GM03348 (cell line): ENCODE results near the gene AVP.

ENCODE experiments used
- DNase-seq: peaks from one replicate; pipeline ENCODE4 v3.0.0; 2012; ENCODE audit warnings: low spot score

The AVP gene

GRCh38 chr20:3047486-3048419 is 36.8 kb downstream of the AVP start:
- DNase-seq: no peak

DNA sequence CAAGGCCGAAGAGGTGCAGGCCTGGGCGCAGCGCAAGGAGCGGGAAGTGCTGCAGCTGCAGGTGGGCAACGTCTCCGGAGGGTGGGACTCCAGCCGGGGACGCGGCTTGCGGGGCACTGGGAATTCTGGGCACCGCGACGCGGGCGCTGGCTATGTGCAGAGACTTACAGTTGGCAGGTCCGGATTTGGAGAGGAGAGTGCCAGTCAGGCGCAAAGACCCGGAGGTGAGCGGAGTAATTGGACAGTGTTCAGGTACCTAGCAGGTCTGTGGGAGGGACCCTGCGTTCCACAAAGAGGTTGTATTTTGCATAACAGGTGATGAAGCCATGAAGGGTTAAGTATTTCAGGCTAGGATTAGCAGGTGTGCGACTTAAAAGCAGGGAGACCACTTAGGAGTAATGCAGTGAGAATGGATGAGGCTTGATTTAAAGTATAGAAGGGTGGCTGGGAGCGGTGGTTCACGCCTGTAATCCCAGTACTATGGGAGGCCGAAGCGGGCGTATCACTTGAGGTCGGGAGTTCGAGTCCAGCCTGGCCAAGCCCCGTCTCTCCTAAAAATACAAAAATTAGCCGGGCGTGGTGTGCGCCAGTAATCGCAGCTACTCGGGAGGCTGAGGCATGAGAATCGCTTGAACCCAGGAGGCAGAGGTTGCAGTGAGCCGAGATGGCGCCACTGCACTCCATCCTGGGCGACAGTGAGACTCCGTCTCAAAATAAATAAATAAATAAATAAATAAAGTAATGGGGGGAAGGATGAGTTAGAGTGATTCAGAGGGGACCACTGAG is 37.7 kb downstream of the AVP start:
- DNase-seq: no peak

GRCh38 chr20:3045816-3046676 is 38.5 kb downstream of the AVP start, which contains the start of gene MRPS26:
MRPS26 (plus strand) TSS chr20:3046052; CDS start chr20:3046069, 17 bp downstream.
- peak; percentile 95 for DNase-seq

DNA sequence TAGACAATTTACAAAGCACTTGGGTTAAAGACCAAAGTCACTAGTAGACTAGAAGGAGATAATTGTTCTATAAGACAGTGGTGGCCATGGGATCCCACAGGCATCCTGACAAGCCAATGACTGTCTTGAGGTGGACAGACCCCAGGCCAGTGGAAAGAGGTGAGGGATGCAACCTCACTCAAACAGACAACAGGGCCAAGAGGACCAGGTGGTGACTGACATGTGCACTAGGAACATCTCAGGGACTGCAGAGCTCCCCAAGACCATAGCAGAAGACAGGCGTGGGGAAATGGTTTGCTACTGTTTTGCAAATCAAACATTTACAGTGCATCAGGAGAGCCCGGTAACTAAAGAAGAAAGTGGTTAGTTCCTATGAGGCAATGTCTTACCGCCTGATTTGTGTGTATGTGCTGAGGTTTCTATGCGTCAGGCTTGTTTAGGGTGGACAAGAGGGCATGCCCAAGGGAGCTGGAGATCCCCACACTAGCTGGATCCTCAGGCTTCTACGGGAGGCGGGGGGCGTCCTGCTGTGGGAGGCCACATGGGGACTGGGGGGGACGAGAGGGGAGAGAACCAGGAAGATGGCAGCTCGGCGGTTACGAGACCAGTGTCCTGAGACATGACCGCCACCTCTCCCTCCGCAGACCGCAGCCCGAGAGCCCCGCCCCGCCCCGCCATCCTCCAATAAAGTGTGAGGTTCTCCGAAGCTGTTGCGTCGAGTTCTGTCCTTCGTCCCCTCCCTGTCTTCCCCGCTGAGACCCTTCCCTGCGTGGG is 39.3 kb downstream of the AVP start:
- peak; percentile 89 for DNase-seq

DNA sequence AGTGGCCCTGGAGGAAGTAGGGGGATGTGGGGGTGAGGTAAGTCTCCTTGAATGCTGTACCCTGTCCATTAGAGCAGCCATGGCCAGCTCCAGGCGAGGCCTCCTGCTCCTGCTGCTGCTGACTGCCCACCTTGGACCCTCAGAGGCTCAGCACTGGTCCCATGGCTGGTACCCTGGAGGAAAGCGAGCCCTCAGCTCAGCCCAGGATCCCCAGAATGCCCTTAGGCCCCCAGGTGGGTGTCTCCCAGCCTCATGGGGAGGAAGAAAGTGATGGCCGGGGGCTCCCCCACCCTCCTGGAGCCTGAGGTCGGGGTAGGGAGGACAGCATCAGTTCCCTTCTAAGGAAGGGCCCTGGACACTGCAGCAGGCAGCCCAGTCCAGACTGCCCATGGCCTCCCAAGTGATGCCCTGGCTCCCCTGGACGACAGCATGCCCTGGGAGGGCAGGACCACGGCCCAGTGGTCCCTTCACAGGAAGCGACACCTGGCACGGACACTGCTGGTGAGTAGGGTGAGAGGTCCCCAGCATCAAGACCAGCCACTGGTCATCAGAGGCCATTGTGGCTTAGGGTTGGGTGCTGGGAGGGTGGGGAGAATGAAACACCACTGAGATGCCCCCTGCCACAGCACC is 40.1 kb downstream of the AVP start:
- no peak for DNase-seq

GRCh38 chr20:3043322-3043721 is 41.2 kb downstream of the AVP start, which contains the start of gene GNRH2:
GNRH2 (plus strand) TSS chr20:3043622; CDS start chr20:3044415, 793 bp downstream.
- no peak for DNase-seq

DNA sequence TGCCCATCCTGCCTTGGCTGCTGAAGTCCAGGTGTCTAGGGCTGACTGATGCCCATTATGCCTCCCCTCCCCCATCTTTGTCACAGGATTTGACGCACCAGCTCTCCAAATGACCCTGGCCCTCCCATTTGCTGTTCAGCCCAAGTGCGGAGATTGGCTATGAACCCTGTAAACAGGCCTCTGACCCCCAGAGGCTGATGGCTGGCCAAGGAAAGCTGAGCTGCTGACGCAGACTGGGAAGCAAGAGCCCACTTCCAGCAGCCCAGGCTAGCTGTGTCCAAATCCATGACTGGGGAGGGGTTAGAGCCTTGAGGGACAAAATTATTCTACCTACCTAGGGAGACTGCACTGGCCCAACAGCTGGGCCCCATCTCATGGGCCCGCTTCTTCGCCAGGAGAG is 41.9 kb downstream of the AVP start:
- no peak for DNase-seq

- no peak for DNase-seq
These were observed 42.6 kb downstream of the AVP start for GRCh38 chr20:3041854-3042409.

- no peak for DNase-seq
These were observed 44.4 kb downstream of the AVP start for GRCh38 chr20:3040086-3040485.

DNA sequence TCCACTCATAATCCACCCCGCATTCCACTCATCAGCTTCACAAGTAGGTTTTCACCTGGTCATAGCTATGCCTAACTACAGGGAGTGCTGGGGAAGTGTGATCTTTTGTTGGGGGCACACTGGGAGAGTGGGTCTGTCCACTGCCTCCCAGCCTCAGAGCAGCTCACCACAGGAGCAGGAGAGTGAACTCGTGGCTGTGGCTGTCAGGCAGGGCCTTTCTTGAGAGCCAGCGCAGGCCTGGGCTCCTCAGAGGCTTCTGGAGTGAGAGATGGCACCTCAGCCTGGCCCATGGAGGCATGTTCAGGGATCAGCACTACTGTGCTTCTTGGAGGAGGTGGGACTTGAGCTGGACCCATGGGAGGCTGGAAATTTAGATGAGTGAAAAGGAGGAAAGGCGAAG is 45.1 kb downstream of the AVP start:
- no peak for DNase-seq

DNA sequence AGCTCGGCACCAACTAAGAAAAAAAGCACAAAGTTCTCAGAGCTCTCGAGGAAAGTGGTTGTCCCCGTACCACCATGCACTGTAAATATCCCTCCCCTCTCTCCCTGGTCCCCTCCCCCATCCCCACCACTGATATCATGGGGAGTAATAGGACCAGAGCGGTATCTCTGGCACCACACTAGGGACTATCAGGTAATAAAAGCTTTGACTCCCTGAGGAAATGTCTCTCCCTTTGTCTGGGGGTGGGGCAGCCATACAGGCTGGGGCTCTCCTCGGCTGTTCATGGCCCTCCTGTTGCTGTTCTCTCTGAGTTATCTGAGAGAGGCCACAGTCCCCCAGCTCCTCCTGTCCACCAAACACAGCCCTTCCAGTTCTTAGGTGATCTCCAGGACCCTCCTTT is 46.1 kb downstream of the AVP start:
- no peak for DNase-seq

- DNase-seq: no peak
These were observed 46.9 kb downstream of the AVP start for GRCh38 chr20:3037654-3038053.

GRCh38 chr20:3032624-3033023 is 51.9 kb downstream of the AVP start:
- no peak for DNase-seq
